B cell (primary cell): ENCODE data around the gene THUMPD1.

ENCODE experiments used
- CTCF ChIP-seq: fragments of 200-600 bp; IDR thresholded peaks from one replicate; pipeline ENCODE4 v1.8.0; 2022; ENCODE audit warnings: antibody characterized with exemption, mild to moderate bottlenecking
- EZH2 ChIP-seq: IDR thresholded peaks from 2 replicates; pipeline ENCODE4 v1.6.1; 2012; ENCODE audit warnings: borderline replicate concordance, low read depth, mild to moderate bottlenecking, moderate library complexity, low read length; ENCODE audit not compliant: insufficient read depth, poor library complexity, severe bottlenecking

- TF ChIP-seq CTCF (no peak), EZH2 (no peak)
Observed at GRCh38 chr16:20689668-20690067, 52.0 kb downstream of the THUMPD1 start.
